ENCODE data around the gene UMOD.

DNA sequence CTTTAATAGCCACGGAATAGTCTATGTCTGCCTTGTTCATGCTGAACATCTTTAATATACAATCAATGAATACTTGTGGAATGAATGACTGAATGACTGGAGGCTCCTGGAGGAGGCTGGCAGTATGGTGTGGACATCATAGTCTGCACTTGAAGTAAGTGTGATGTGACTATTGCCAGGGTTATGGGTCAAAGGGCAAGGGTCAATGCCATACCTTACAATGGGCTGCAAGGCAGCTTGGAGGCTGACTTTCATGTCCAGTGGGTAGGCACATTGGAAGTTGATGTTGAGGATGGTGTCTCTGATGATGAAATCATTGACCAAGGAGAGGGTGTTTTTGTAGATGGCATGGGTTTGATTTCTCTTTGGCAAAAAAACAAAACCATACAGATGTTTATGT is 33.1 kb downstream of the UMOD start:
- TF ChIP-seq, protein P1, sequence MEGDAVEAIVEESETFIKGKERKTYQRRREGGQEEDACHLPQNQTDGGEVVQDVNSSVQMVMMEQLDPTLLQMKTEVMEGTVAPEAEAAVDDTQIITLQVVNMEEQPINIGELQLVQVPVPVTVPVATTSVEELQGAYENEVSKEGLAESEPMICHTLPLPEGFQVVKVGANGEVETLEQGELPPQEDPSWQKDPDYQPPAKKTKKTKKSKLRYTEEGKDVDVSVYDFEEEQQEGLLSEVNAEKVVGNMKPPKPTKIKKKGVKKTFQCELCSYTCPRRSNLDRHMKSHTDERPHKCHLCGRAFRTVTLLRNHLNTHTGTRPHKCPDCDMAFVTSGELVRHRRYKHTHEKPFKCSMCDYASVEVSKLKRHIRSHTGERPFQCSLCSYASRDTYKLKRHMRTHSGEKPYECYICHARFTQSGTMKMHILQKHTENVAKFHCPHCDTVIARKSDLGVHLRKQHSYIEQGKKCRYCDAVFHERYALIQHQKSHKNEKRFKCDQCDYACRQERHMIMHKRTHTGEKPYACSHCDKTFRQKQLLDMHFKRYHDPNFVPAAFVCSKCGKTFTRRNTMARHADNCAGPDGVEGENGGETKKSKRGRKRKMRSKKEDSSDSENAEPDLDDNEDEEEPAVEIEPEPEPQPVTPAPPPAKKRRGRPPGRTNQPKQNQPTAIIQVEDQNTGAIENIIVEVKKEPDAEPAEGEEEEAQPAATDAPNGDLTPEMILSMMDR (conservative IDR thresholded peaks at IDR 0.05; ENCODE audit: low read length): no peak
- TF ChIP-seq EZH2phosphoT487 (IDR thresholded peaks at IDR 0.05; ENCODE audit: borderline replicate concordance): no peak

All from Loucy (cell line).